GM19238 (cell line): Measurements from ENCODE around the gene SNCAIP.

ENCODE experiments used
- DNase-seq: peaks from one replicate; pipeline ENCODE4 v3.0.0; 2011; ENCODE audit warnings: low spot score; ENCODE audit not compliant: insufficient read length

Gene SNCAIP

DNA sequence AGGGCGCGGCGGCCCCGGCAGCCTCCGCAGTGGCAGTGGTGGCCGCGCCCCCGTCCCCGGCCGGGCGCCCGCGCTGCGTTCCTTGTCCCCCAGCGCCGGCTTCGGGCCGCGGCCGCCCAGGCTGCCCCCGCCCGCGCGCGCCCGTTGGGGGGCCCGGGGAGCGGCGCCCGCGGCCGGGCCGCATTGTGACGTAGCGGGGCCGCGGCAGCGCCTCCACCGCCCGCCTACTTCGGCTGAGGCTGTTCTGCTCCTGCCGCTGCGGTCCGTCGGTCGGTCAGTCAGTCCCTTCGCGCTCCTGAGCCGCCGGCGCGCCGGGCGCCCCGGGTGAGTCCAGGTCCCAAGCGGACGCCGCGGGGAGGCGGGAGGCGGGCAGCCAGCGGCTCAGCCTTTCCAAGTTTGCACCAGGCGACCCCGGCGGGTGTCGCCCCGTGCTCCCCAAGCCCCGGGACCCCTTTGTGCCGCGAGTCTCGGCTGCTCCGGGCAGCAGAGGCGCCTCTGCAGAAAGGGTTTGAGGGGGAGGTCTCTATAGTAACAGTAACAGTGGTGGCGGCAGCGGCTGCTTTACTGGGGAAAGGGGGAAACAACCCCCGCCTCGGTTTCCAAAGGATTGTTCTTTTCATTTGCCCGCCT lies at the start of gene SNCAIP:
SNCAIP (plus strand) TSS at position 277 of the 630 bp plus-strand sequence. CDS start 78,898 bp downstream, outside the sequence.
- DNase-seq: no peak

DNA sequence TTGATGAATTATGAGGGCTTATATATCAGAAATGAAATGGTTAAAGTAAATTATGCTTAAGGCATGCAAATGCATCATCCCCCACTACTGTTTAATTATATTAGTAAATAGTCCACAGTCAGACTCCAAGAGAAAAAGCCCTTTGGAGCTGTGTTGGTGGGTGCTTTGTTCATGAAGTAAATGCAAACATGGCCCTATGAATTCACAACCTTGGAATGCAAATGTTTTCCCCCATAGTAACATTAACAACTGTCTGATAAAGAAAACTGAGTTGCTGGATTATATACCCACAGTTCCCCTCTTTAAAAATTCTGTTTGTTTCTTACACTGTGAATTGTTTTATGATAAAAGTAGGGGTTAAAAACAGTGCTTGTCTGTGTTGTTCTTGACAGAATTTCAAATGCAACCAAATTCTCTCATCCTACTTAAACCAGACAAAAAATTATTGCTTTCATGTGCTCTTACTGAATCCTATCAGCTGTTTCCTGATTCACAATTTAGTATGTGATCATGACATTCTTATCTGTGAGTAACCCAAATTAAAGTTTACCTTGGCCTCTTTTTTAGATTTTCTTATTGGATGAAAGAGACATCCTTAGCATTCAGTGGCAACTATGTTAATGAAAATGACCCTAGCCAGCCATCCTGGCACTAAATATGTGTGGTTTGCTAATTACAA lies 48.5 kb upstream of the SNCAIP start:
- DNase-seq: no peak

DNA sequence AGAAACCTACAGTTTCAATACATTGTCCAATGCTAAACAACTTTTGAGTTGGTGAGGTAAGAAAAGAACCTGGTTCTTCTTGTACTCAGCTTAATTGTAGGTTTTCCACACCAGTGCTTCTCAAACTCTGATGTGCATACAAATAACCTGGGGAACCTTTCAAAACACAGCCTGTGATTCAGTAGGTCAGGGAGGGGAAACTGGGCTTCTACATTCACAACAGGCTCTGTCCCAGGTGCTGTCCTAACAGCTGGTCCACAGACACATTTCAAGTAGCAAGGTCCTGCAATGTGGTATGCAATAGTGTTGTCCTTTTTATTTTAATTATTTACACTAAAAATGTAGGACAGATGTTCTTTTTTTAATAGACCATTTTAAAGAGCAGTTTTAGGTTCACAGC lies 47.4 kb upstream of the SNCAIP start:
- DNase-seq: no peak

DNA sequence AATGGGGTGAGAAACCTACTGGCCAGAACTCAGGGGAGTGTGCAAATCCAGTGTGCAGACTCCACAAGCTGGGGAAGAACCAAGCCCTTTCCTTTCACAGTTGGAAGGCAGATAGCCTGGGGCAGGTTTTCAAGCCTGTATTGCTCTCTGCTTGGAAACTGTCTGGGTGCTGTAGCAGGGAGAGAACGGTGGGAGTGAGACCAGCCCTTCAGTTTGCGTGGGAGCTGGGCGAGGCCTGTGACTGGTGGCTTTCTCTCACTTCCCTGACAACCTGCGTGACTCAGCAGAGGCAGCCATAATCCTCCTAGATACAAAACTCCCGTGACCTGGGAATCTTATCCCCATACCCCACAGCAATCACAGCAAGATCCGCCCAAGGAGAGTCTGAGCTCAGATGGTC lies 44.9 kb upstream of the SNCAIP start:
- DNase-seq: no peak

DNA sequence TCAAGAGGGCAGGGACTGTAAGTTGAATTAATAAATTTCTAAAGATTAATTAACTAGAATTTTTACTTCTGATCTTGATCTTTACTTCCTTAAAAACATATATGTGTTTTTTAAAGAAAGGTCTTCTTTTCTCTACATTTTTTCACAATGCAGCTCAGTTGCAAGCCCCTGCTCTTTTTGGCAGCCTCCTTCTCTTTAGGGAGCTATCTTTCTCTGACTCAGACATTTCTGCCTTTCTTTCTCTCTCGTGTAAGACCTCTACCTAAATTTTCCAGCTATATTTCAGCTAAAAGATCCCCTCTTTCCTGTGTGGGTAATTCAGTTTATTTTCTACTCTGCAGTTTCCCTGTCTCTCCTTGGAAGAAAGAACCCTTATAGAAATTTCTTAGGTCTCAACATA lies 38.3 kb upstream of the SNCAIP start:
- DNase-seq: no peak

DNA sequence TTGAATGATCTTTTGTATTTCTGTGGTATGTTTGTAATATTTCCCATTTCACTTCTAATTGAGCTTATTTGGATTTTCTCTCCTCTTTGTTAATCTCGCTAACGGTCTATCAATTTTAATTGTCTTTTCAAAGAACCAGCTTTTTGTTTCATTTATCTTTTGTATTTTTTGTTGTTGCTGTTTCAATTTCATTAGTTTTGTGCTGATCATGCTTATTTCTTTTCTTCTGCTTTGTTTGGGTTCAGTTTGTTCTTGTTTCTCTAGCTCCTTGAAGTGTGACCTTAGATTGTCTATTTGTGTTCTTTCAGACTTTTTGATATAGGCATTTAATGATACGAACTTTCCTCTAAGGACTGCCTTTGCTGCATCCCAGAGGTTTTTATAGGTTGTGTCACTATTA lies 28.4 kb upstream of the SNCAIP start:
- no peak for DNase-seq

DNA sequence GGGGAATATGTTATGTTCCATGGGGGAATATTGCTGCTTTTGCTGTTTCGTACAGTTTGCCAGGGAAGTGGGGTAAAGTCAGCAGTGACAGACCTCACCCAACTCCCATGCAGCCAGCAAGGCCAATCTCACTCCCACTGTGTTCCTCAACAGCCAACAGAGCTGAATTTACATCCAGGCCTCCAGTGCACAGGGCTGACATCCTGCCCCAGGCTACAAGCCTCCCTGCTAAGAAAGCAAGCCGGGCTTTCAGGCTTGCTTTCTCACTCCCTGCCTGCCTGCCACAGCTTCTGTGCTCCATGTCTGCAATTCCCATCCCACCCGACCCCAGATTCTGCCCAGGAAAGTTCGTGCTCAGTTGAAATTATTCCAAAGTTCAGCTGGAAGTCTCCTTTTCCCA lies 25.5 kb upstream of the SNCAIP start:
- DNase-seq: no peak

DNA sequence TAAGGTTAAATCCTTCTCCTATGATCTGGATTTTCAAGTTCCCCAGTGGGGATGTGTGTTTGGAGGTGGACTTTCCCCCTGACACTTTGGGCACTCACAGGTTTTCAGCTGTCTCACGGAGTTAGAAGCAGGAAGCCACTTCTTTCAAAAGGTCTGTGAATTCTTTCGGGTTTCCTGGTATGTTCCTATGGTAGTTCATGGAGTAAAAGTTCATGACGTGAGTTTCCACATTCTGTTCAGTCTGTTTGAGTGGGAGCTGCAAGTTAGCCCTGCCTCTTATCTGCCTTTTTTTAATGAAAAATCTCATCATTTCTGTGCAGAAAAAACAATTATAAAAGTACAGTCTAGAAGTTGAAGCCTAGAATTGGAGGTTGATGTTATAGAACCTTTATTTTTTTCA lies 24.9 kb upstream of the SNCAIP start:
- DNase-seq: no peak

DNA sequence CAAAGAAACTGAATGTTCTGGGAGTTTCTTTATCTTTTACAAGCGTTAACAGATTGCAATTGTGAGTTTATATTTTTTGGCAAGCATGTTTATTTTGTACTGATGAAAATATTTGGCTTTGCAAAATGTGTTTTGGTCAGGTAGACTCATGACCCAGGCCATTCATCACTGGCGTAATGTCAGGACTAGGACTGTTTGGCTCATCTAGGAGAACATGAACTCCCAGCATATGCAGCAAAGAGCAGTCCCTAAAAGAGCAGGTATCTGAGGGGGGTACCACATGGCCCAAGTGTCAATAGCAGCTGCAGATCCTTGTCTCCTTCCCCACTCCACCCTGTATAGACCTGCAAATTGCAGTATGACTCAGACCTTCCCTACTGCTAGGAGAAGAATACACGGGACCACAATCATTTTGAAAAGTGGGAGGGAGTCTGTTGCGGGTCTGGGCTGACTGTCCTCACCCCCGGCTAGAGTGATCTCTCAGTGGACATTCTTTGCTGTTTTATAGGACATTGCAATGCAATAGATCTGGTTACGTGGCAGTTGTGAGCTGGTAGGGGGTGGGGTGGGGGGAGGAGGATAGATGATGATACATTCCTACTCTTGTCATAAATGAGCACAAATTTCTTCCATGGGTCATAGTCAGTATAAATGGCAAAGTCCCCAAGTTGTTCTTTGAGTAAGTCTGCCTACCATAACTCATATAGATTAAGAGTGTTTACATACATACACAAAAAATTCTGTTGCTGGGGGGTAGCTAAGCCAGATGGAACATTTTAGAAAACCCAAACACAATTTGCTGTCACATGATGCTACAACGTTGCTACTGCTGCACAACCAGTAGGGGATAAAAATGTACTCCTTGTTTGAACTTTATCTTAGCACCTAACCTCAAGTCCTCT lies 20.8 kb upstream of the SNCAIP start:
- DNase-seq: no peak

DNA sequence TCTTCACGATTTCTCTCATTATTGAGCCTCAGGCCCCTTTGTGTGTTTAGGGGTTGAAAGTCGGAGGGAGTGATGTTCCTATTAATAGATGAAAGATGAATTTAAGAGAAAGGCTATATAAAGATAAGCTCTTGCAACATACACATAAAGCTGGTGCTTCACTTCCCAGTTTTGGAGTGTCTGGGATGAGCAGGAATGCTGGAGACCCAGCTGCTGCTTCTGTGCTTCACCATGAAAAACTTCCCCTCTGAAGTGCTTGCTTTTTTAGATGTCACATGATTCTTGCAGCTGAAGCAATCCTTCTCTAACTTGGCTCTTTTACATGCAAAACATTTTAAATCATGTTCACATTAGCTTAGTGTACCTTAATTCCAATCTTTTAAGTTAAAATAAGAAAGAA lies 19.7 kb upstream of the SNCAIP start:
- no peak for DNase-seq

DNA sequence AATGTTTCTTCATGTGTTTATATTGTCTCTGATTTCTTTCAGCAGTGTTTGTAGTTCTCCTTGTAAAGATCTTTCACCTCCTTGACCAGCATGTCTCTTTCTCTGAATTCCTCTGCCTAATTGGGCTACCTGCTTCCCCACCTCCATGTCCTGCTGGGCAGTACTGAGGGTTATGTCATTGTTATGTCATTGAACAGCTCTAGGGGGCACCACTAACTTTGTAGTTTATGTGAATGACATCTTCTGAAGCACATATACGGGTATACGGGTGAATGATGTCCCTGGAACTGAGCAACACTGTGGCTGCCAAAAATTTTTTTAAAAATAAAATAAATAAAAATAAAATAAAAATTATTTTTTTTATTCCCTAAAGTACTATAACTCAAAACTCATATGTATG lies 16.9 kb upstream of the SNCAIP start:
- DNase-seq: no peak

DNA sequence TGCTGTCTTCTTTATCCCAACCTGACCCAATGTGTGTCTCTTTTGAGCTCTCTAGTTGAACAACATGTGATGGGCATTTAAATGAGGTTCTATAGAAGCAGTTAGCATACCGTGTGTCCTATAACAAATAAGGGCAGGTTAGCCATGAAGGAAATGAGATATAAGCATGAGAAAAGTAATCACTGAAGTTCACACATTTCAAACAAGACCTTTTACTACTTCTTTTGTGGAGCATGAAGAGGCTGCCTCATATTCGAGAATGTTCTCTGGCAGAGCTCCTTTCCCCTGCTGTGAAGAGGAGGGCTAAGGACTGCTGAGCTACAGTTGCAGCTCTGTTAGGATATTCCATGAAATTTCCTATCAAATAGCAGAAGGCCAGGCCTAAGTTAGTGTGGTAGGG lies 15.2 kb upstream of the SNCAIP start:
- no peak for DNase-seq

DNA sequence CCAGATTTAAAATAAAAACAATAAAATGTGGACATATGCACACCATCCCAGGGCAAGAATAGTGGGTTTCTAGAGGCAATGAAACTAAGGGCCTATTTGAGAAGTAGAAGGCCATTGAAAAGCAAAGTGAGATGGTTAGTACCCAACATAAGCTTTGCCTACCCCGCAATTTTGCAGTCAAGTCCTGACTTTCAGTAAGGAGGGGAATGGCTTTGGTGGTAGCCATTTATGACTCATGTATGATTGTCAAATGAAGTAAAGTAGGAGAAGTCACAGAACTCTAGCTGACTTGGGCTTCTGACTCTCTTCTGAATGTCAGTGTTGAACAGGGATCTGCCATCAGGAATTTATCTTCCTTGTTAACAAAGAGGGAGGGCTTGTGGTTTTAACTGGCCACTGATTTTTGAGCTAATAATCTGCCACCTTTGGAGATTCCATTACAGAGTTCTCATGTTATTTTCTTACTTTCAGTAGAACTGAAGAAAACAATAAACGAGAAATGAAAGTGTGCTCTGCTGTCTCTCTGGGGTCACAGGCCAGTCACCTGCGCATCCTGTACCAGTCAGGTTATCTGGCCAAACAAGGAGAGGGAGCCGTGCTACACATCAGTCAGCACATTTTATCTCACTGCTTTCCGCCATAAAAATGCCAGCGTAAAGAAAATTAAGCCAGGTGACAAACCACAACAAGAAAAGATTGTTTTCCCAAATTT lies 14.3 kb upstream of the SNCAIP start:
- no peak for DNase-seq

DNA sequence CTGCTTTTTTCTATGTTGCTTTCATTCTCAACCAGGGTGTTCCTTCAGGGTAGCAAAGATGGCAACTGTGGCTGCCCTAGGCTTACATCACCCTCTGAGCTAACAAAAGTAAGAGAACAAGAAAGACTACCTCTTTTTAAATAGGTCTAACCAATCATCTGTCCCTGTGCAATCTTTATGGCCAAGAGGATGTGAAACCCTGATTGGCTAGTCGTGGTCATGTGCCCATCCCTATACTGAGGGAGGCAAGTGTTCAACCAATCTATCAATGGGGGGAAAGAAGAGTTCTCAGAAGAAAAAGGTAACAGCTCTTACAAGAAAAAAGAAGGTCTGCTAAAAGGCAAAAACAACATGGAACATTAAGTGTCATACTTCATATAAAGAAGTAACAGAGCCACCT lies 11.7 kb upstream of the SNCAIP start:
- DNase-seq: no peak

DNA sequence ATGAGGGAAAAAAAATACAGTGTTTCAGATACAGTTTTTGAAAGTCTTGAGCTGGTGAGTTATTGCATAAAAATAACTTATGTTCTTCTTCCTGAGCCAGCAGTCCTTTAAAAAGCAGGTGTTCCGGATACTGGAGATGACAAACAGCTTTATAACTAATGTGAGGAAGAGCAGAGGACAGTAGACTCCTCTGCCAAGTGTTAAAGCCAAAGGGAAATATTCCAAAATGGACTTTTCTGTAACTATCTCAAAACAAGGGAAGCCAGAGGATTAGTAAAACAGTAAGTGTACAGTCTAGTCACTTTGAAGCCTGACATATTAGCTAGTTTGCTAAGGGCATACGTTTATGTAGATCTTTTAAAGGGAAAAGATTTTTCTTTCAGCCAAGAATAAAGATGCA lies 11.0 kb upstream of the SNCAIP start:
- DNase-seq: no peak

DNA sequence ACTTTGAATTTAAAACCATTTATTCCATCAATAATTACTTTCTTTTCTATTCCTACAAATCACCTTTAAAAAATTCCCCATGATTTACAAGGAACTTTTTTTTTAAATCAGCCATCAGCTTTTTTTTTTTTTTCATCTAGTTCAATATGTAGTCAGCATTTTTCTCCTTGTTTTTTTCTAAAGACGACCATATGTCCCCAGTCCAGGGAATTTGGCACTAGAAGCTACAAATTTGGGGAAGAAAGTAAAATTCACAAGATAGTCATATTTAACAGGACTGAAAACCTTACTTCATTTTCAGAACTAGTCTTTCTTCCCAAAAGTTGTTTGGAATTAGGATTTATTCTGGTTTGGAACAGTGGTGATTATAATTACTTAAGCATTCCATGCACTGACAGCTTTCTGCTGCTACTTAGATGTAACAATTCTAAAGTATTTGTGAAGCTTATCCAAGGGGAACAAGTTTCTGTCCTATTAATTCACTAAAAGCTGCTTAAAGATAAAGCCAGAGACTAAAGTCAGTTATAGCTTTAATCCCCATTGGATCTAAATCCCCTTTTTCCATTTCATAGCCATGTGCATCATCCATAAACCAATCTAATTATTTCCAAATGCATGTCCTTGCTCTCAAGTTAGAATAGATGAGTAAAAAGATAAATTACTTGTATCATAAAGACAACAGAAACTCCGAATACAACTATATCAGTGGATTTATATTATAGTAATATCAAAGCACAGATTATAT lies 7.4 kb upstream of the SNCAIP start:
- no peak for DNase-seq

DNA sequence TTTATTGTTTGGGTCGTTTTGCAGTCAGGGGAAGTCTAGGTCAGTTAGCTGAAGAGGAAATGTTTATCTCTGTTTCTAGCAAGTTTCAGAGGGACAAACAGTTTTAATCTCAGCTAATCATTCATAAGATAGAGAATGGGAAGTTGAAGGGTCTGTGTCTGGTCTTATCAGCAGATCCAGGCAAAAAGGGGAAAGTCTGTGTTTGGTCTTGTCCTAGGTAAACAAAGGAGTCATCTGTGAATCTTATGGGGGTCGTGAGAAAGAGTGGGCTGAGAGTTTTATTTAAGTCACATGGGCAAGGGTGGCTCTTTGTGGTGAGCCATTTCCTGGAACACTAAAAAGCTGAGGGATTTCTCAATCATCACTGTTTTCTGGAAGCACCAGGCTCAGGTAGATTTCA lies 5.6 kb upstream of the SNCAIP start:
- no peak for DNase-seq

DNA sequence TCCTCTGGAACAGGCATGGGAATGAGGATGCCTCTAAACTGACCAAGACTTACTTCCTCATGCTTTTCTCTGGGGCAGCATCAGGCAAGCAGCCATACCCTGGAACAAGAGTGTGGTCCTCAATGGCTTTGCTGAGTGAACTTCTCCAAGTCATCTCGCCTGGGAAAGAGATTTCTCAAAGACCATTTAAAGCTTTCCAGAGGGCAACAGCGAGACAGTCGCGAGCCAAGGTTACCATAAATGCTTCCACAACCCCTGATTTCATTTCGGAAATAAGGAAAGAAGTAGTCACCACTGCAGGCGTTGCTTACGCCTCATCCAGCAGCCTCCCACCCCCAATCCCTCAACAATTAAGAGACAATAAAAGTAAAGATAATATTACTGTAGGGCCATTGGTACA lies 1.1 kb upstream of the SNCAIP start:
- DNase-seq: no peak

DNA sequence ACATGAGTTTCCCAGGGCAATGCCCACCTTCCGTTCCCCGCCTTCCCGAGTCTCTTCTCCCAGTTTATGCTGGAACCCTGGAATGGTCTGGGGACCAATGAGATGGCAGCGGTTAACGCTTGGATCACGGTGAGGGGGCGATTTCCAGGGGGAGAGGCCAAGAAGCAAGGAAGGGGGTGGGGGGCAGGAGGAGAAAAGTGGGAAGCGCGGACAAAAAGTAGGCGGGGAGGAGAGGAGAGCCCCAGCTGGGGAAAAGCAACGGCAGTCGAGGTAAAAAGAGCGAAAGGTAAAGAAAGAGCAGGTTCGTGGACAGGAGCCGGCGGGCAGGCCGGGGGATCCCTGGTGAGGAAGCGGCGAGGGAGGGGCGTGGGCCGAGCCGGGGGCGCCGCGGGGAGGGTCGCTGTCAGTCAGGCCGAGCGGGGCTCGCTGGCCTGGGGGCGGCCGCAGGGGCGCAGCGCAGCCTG lies 508 bp upstream of the SNCAIP start:
- DNase-seq: no peak

DNA sequence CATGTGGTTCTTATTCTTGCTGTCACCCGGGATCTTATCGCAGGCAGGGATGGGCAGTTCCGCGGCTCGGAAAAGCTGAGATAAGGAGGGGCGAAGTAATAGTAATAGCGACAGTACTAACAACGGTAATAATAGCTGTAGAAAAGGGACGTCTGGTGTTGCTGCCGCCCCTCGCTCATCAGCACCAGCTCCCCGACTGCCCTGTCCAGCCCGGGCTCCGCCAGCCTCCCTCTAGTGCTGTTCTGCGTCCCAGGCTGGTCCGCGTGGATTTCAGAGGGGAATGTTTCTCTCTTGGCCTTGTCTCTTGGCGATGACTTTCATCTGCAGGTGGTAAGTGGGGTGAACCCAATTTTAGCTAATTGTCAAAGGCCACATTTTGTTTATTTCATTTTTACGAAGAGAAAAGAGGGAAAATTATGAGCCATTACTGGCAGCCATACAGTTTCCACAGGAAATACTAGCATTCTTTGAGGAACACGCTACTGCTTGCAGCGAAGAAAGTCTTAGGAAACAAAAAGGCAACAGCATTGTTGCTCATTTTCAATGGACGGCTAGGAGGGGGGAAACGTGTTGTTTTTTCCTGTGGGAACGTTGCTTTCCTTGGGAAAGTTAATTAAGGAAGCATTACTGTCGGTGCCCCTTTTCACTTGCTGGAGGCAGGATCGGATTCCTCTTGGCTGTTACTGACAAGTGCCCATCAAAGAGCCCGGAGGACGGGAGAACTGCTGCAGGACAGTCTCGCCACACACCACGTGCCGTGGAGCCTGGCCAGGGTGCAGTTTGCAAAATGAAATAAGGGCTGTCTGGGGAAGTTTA lies 762 bp downstream of the SNCAIP start:
- DNase-seq: no peak
